GM12878 (cell line): Measurements from ENCODE around the gene NTN1. TPM values are rescaled to one million over a fixed set of nuclear protein-coding genes. Genes with fewer than 3 reads are reported as not detected.

Experiments used
- ATAC-seq: fragments of 200-7000 bp; cut with Tn5 transposase; 3 replicates; pipeline ENCODE4 v1.9.1; 2020; ENCODE audit warnings: mild to moderate bottlenecking, moderate library complexity
- BruUV-seq: library from RNA; stranded (reverse); fragments of 400-500 nt; replicated peaks from 2 replicates; lab custom pipeline; 2021; lab: Mats Ljungman, UMichigan
- CTCF ChIA-PET: fragments of 300-600 bp; sonication (Branson Sonifier 250); formaldehyde crosslinking; extraction: SDS; loops from one replicate; lab custom pipeline; 2021; ENCODE audit warnings: inconsistent platforms; lab: Yijun Ruan, JAX
- POLR2A ChIA-PET: fragments of 350-600 bp; formaldehyde crosslinking; extraction: SDS; loops from one replicate; lab custom pipeline; 2021; ENCODE audit warnings: inconsistent platforms; lab: Charles Lee
- RAD21 ChIA-PET: fragments of 300-600 bp; sonication (Branson Sonifier 250); formaldehyde crosslinking; loops from one replicate; lab custom pipeline; 2023; ENCODE audit warnings: antibody characterized with exemption; ENCODE audit not compliant: unreplicated experiment; lab: Charles Lee
- SMC1A ChIA-PET: fragments of 300-600 bp; sonication (Branson Sonifier 250); formaldehyde crosslinking; loops from one replicate; lab custom pipeline; 2023; ENCODE audit not compliant: unreplicated experiment, uncharacterized antibody; lab: Charles Lee
- DNase-seq: peaks from one replicate; pipeline ENCODE4 v3.0.0-alpha.2; 2011; ENCODE audit warnings: low read depth, low spot score
- FAIRE-seq: peaks from 3 replicates; lab custom pipeline; 2011; peaks lifted over from hg19 to GRCh38; lab: Jason Lieb, UNC
- H2AFZ ChIP-seq: 2 replicates; pipeline ENCODE4 v1.6.0; 2011; ENCODE audit warnings: low read depth, low read length, control low read depth; ENCODE audit not compliant: control insufficient read depth
- H3K27ac ChIP-seq: 2 replicates; pipeline ENCODE4 v1.5.1; 2011; ENCODE audit warnings: control low read depth; ENCODE audit not compliant: control insufficient read depth, insufficient read depth
- H3K27me3 ChIP-seq, 2 experiments: replicated peaks in 1 of 2; 2 replicates each; pipeline versions ENCODE4 v1.6.0 to v1.6.1; 2011; ENCODE audit warnings: low read length in 1 of 2; ENCODE audit not compliant: control insufficient read depth in 2 of 2, insufficient read depth in 2 of 2
- H3K36me3 ChIP-seq, 2 experiments: 2 replicates each; pipeline ENCODE4 v1.5.1; 2011; ENCODE audit warnings: low read length in 1 of 2; ENCODE audit not compliant: control insufficient read depth in 2 of 2, insufficient read depth in 2 of 2
- H3K4me1 ChIP-seq: 2 replicates; pipeline ENCODE4 v1.6.1; 2011; ENCODE audit warnings: mild to moderate bottlenecking, low read length, moderate library complexity, mixed read lengths; ENCODE audit not compliant: control insufficient read depth, insufficient read depth
- H3K4me2 ChIP-seq: 2 replicates; pipeline ENCODE4 v1.6.0; 2011; ENCODE audit warnings: control low read depth; ENCODE audit not compliant: control insufficient read depth, insufficient read depth
- H3K4me3 ChIP-seq: fragments of 200-600 bp; sonication (generic); 2 replicates; pipeline ENCODE4 v1.5.1; 2016
- H3K79me2 ChIP-seq: 2 replicates; pipeline ENCODE4 v1.6.0; 2011; ENCODE audit warnings: low read length; ENCODE audit not compliant: control insufficient read depth, insufficient read depth
- H3K9ac ChIP-seq: 2 replicates; pipeline ENCODE4 v1.8.0; 2011; ENCODE audit warnings: low read length, control low read depth, mixed read lengths; ENCODE audit not compliant: control insufficient read depth, insufficient read depth
- H3K9me3 ChIP-seq: replicated peaks from 3 replicates; pipeline ENCODE4 v1.5.1; 2011; ENCODE audit warnings: mild to moderate bottlenecking, low read length; ENCODE audit not compliant: control insufficient read depth, insufficient read depth
- H4K20me1 ChIP-seq: 2 replicates; pipeline ENCODE4 v1.6.0; 2011; ENCODE audit not compliant: control insufficient read depth, insufficient read depth
- BRCA1 ChIP-seq: IDR thresholded peaks from 2 replicates; pipeline ENCODE4 v1.6.1; 2011; ENCODE audit warnings: low read depth, low read length, improper control_type of control experiment
- ETV6 ChIP-seq, 2 experiments: fragments of 450-650 bp in 1 of 2; IDR thresholded peaks in 1 of 2; conservative IDR thresholded peaks in 1 of 2; 2 replicates each; pipeline ENCODE4 v1.6.1; 2014; ENCODE audit warnings: antibody characterized with exemption in 1 of 2, borderline replicate concordance in 1 of 2, low read depth in 1 of 2, mild to moderate bottlenecking in 1 of 2, moderate library complexity in 1 of 2
- GABPA ChIP-seq: IDR thresholded peaks from 2 replicates; pipeline ENCODE4 v1.6.1; 2014; ENCODE audit warnings: antibody characterized with exemption, low read depth, mild to moderate bottlenecking, inconsistent platforms
- MAX ChIP-seq: IDR thresholded peaks from 2 replicates; pipeline ENCODE4 v1.6.1; 2012; ENCODE audit warnings: low read depth, low read length, improper control_type of control experiment
- MEF2A ChIP-seq: IDR thresholded peaks from 2 replicates; pipeline ENCODE4 v1.6.1; 2011; ENCODE audit warnings: low read depth, mild to moderate bottlenecking, low read length, moderate library complexity; ENCODE audit not compliant: insufficient read depth
- NFIC ChIP-seq: IDR thresholded peaks from 2 replicates; pipeline ENCODE4 v1.6.1; 2012; ENCODE audit warnings: low read depth, mild to moderate bottlenecking, inconsistent platforms, low read length, moderate library complexity
- NKRF ChIP-seq: fragments of 450-650 bp; conservative IDR thresholded peaks from 2 replicates; pipeline ENCODE4 v1.6.1; 2017; ENCODE audit warnings: mild to moderate bottlenecking, moderate library complexity
- POLR2A ChIP-seq: IDR thresholded peaks from 2 replicates; pipeline ENCODE4 v1.6.1; 2011; ENCODE audit warnings: low read depth, mild to moderate bottlenecking, low read length
- RAD51 ChIP-seq: fragments of 450-650 bp; IDR thresholded peaks from 2 replicates; pipeline ENCODE4 v1.6.1; 2016; ENCODE audit warnings: moderate library complexity, mild to moderate bottlenecking, inconsistent platforms
- REST ChIP-seq: IDR thresholded peaks from 2 replicates; pipeline ENCODE4 v1.6.1; 2012; ENCODE audit warnings: mild to moderate bottlenecking, low read depth, low read length
- RFX5 ChIP-seq: IDR thresholded peaks from 2 replicates; pipeline ENCODE4 v1.6.1; 2011; ENCODE audit warnings: low read depth, low read length, improper control_type of control experiment
- SMC3 ChIP-seq: IDR thresholded peaks from 2 replicates; pipeline ENCODE4 v1.6.1; 2011; ENCODE audit warnings: low read length, improper control_type of control experiment, borderline replicate concordance
- ZBTB40 ChIP-seq: fragments of 450-650 bp; IDR thresholded peaks from 2 replicates; pipeline ENCODE4 v1.6.1; 2016; ENCODE audit warnings: mild to moderate bottlenecking, moderate library complexity, borderline replicate concordance
- in situ Hi-C: fragments of 300-500 bp; cut with MboI; formaldehyde crosslinking; loops from 9 replicates; pipeline ENCODE4 v1.14.3; 2018; ENCODE audit warnings: mixed read lengths
- intact Hi-C: fragments of 100-400 bp; cut with micrococcal nuclease; formaldehyde crosslinking; loops from one replicate; pipeline ENCODE4 v1.14.2; 2022; ENCODE audit not compliant: unreplicated experiment
- polyA plus RNA-seq, 11 experiments: library from polyadenylated mRNA; depleted of rRNA in 4 of 11; unstranded in 6 of 11; stranded (reverse) in 5 of 11; fragments of >200 nt; fragmentation: Nextera tagmentation in 4 of 11; fragmentation: Illumina TruSeq in 1 of 11; extraction: Ambion mirVana in 4 of 11; extraction: Trizol in 1 of 11; gene quantifications; 1 replicate in 1 of 11; 2 replicates in 10 of 11; pipeline versions ENCODE4 v1.2.1 to v1.2.3, GENCODE V29; 2011 to 2016; ENCODE audit warnings: inconsistent platforms in 2 of 11, missing spikeins in 2 of 11, low read depth in 1 of 11
- total RNA-seq, 4 experiments: library from RNA; depleted of rRNA in 3 of 4; stranded (reverse); fragments of >200 nt in 3 of 4; fragmentation: Illumina TruSeq in 1 of 4; extraction: Trizol in 1 of 4; gene quantifications; 2 replicates each; pipeline versions ENCODE4 v1.2.1 to v1.2.3, GENCODE V29; 2013 to 2021

NTN1 gene
- total and polyA plus RNA-seq, 10 of the 15 experiments (the other 5 are each of a cell fraction or from before 2014, with no cell fraction given), result 0.02 to 0.89 (median 0.35) TPM

- no peaks in the 10 kb centered on the region for H3K79me2 ChIP-seq
- H3K9ac ChIP-seq, result no peak overlapping the region
- BruUV-seq, result no TSS peak
- ChIA-PET RAD21 (no interaction called here), POLR2A (no interaction called here), SMC1A (interaction anchor here (0.6 to 4.5 kb wide), 3 partner anchors 15 to 189 kb away, joined by 3 to 16 read pairs (median 3); no protein-coding TSS in a partner anchor), CTCF (interaction anchor here (1.3 kb wide), 1 partner anchor 10 kb away, joined by 4 read pairs; no protein-coding TSS in a partner anchor)
- H3K27me3 ChIP-seq, result no peaks in the 10 kb centered on the region; a peak in 1 of 4 replicates
- H3K4me1 ChIP-seq, result no peaks in the 10 kb centered on the region
- intact Hi-C loops, result no loop called here
- FAIRE-seq (no peak), ATAC-seq (no peak), DNase-seq (no peak)
- no peak overlapping the region for H3K4me2 ChIP-seq
- H4K20me1 ChIP-seq, result no peaks in the 10 kb centered on the region
- H2AFZ ChIP-seq, result no peak overlapping the region
- H3K9me3 ChIP-seq, result peaks cover 6% of the 10 kb centered on the region
- H3K27ac ChIP-seq, result no peak overlapping the region
- in situ Hi-C loops, result no loop called here
- H3K4me3 ChIP-seq, result no peak overlapping the region
- no peaks in the 10 kb centered on the region for H3K36me3 ChIP-seq
- TF ChIP-seq ETV6 (conservative IDR thresholded peaks at IDR 0.05 in 1 of 2, IDR thresholded peaks at IDR 0.05 in 1 of 2; ENCODE audit: borderline replicate concordance in 1 of 2, low read depth in 1 of 2) (no peak), NFIC (no peak), MEF2A (no peak), BRCA1 (no peak), ZBTB40 (no peak), POLR2A (no peak), REST (no peak), RFX5 (no peak), NKRF (no peak), RAD51 (no peak), MAX (no peak), SMC3 (no peak), GABPA (no peak)
Observed at GRCh38 chr17:9215465-9215864, 194.2 kb downstream of the NTN1 start.
